GM04503 (cell line): ENCODE data around the gene TLCD3A.
"Not testable (repeated sequence)": the region's sequence is repeated elsewhere in the genome, so short reads cannot be mapped to it uniquely, and the experiment has no call there.

Experiments used
- DNase-seq: peaks from one replicate; pipeline ENCODE4 v3.0.0-alpha.2; 2012; ENCODE audit warnings: low read depth

TLCD3A gene

GRCh38 chr17:749359-749758 is 17.0 kb downstream of the TLCD3A start:
- not testable (repeated sequence) for DNase-seq

DNA sequence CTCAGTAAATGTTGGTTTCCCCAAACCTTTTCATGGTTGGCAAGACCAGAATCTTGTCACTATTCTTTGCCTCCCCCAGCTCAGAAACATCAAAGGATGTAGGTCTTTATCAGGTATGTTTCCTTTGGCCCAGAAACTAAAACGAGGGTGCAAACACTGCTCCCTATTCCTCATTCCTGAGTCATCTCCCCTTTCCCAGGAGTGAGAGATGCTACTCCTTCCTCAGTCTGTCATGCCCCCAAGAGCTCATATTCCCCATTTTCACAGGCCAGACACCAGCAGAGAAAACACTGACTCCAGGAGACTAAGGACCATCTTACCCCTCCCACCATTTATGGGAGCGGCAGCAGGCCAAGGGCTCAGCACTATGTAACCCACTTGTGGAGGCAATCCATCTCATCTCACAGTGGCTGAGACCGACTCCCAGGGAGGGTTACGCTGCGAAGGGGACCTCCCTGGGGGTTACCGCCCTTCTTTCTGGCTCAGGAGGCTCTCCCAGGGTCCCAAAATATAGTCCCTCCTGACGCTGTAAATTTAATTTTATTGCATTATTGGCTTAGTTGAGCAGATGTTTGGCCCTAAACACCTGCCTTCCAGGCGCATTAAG is 18.1 kb downstream of the TLCD3A start:
- DNase-seq = no peak

GRCh38 chr17:751269-752001 is 19.0 kb downstream of the TLCD3A start:
- DNase-seq = no peak

GRCh38 chr17:752002-752619 is 19.7 kb downstream of the TLCD3A start, which contains the start of gene GEMIN4:
GEMIN4 (minus strand) TSS chr17:752264; CDS start chr17:752142, 122 bp downstream.
- DNase-seq = no peak

DNA sequence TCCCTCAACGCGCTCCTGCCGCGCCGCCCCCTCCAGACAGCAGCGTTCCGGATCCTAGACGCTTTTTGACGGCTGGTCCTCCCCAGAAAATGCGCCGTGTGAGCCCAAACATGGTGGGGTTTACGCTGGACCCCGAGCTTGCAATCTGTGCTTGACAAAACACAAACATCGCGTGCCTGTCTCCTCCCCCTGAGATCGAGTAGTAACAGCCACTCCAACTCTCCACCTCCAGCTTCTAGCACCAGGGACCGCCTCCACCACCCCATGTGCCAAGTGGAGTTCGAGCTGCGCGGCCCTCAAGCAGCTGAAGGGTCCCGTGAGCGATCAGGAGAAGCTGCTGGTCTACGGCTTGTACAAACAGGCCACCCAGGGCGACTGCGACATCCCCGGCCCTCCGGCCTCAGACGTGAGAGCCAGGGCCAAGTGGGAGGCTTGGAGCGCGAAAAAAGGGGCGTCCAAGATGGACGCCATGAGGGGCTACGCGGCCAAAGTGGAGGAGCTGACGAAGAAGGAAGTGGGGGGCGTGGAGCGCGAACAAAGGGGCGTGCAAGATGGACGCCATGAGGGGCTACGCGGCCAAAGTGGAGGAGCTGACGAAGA is 20.3 kb downstream of the TLCD3A start:
- DNase-seq = no peak

DNA sequence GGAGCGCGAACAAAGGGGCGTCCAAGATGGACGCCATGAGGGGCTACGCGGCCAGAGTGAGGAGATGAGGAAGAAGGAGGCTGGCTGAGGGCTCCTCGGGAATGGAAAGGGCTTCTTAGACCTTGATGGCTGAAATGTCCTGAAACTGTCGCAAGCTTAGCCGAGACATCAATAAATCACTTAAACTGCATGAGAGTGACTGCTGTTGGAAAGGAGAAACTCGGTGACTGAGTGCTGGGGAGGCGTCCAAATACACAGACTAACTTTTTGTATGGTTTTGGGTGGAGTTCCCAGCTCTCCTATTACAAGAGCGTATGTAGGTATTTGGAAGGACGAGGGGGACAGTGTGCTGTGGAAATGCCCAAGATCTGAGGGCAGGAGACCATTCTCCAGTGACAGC is 21.0 kb downstream of the TLCD3A start:
- DNase-seq = no peak

GRCh38 chr17:755319-755961 is 23.0 kb downstream of the TLCD3A start:
- not testable (repeated sequence) for DNase-seq

DNA sequence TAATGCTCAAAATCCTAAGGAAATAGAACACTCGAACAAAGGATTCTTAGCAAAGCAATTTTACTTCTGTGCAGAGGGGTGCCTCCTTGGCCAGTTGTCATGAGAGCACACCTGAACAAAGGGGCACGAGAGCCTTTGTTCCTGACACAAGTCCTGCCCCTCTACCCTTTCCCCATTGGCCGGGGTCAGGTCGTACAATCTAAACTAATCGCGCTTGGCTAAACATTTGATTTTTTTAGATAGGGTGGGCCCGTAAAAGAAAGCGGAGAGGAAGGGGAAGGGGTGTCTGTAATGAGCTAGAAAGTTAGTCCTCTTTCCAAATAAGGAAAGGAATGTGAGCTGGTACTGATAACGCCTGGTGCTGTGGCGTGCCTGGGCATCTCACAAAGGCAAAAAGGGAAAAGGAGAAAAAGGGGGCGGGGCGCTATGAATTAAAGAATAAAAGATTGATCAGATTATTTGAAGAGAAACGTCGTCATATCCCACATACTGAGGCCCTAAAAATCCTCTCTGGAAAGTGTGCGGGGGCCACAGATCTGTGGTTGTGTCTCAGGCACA is 23.7 kb downstream of the TLCD3A start:
- not testable (repeated sequence) for DNase-seq

DNA sequence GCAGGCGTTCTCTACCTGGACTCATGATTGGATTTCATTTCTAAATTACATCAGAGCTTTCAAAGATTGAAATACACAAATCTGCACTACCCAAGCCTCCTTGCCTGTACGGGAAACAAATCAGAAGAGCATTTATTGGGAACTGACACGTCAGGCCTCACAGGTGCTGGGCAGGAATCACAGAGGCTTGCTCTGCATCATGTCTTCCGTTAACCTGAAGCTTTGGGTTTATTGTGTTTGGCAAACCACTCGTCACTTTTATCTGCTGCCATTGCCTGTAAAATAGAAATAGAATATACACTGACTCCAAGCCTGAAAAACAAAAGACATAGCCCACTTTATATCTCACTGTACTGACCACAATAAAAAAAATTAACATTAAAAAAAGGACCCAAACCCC is 27.6 kb downstream of the TLCD3A start:
- DNase-seq = no peak

- no peak for DNase-seq
Measured at GRCh38 chr17:760371-760770, 28.0 kb downstream of the TLCD3A start.

DNA sequence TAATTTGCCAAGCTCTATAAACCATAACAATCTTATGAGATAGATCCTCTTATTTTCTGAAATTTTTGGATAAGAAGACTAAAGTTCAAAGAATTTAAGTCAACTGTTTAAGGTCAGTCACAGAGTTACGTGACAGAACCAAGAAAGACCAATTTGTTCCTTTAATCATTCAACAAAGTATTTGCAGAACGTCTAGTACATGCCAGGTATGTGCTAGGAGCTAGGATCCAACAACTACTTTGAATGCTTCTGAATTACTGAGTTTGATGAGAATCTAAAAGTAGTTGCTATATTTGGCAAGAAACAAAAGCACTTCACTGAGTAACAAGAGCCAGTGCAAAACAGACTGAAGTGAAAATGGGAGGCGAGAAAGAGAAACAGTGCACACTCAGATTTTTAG is 34.7 kb downstream of the TLCD3A start:
- no peak for DNase-seq

GRCh38 chr17:773016-773415 is 40.6 kb downstream of the TLCD3A start:
- no peak for DNase-seq

GRCh38 chr17:773467-774312 is 41.3 kb downstream of the TLCD3A start:
- DNase-seq = no peak

DNA sequence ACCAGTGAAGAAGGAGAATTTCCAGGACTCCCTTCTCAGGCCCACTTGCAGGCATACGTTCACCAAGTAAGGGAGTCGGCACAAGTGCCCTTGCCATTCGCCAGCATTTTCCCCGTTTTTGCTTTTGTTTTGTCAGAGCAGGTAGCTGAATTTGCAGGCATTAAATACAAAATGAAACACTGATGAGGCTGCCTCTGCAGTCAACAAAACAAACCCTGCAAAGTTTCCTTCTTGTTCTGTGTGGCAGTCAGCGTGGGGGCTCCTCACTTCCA is 41.9 kb downstream of the TLCD3A start:
- no peak for DNase-seq

GRCh38 chr17:778096-778495 is 45.7 kb downstream of the TLCD3A start:
- DNase-seq = no peak

GRCh38 chr17:781805-782731 is 49.7 kb downstream of the TLCD3A start, which contains the start of the genes GLOD4 and MRM3:
GLOD4 (minus strand) TSS chr17:782280; CDS start chr17:782255, 25 bp downstream.
MRM3 (plus strand) TSS chr17:782353; CDS start chr17:782379, 26 bp downstream.
- DNase-seq = peak; percentile 36

DNA sequence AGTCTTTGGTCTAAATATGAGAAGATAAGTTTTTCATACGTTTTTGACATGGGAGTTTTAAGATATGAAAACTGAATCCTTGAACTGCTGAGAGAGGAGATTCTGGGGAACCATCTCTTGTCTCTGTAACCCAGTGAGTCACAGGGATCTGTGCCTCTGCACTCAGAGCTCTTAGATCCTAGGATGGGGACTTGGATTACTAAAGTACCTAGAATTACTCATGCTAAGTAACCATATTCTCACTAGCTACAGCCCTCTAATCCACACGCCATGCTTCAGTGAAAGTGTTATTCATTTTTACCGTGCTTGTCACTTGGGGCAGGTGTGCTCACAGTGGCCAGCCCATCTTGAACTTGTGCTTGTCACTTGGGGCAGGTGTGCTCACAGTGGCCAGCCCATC is 51.7 kb downstream of the TLCD3A start:
- DNase-seq = no peak

DNA sequence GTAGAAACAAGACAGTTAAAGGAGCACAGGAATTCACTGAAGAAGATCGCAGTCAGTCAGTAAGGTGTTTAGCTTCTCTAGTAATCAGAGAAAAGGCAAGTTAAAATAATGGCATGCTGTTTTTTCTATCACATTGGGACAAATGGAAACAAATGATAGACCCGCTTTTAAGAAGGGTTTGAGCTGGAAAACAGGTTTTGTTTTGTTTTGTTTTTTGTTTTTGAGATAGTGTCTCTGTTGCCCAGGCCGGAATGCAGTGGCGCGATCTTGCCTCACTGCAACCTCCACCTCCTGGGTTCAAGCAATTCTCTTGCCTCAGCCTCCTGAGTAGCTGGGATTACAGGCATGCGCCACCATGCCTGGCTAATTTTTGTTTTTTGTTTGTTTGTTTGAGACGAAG is 53.5 kb downstream of the TLCD3A start:
- DNase-seq = not testable (repeated sequence)

- DNase-seq = no peak
Measured at GRCh38 chr17:787641-788221, 55.3 kb downstream of the TLCD3A start.

DNA sequence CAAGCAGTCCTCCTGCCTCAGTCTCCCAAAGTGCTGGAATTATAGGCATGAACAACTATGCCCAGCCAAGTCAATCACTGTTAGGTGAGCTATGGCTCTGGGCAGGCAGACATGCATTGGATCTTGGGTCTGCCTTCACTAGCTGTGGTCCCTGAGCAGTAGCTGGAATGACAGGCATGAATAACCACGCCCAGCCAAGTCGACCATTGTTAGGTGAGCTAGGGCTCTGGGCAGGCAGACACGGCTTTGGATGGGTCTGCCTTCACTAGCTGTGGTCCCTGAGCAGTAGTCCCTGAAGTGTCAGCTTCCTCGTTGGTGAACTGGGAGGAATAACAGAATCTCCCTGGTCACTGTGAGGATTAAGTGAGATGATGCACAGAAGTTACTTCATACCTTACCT is 56.2 kb downstream of the TLCD3A start:
- no peak for DNase-seq
